Activated T-helper 9 cell treated with anti-CD3 and anti-CD28 coated beads, Interleukin-2, amount 50 U/mL, for 16 hours (primary cell): Measurements from ENCODE around the gene FLNB.

Experiments
- DNase-seq: peaks from one replicate; pipeline ENCODE4 v3.0.0-alpha.2; 2020; ENCODE audit warnings: low read depth

FLNB gene

GRCh38 chr3:58206406-58207011, 198.3 kb downstream of the FLNB start:
- DNase-seq = no peak

GRCh38 chr3:58207954-58208353, 199.7 kb downstream of the FLNB start:
- DNase-seq = no peak

GRCh38 chr3:58209933-58210332, 201.7 kb downstream of the FLNB start:
- no peak for DNase-seq

- DNase-seq = no peak
Measured at GRCh38 chr3:58210761-58211460, 202.7 kb downstream of the FLNB start, which contains the start of gene DNASE1L3. Gene DNASE1L3 (minus strand): TSS chr3:58210972. CDS start chr3:58210906, 66 bp downstream.

- DNase-seq = no peak
Measured at GRCh38 chr3:58214484-58215316, 206.5 kb downstream of the FLNB start.

- no peak for DNase-seq
Measured at GRCh38 chr3:58215317-58216025, 207.2 kb downstream of the FLNB start.

GRCh38 chr3:58216496-58217195, 208.4 kb downstream of the FLNB start:
- DNase-seq = no peak

GRCh38 chr3:58217209-58217811, 209.1 kb downstream of the FLNB start:
- peak; percentile 16 for DNase-seq

GRCh38 chr3:58218904-58219303, 210.7 kb downstream of the FLNB start:
- no peak for DNase-seq
